HG03196 (cell line): ENCODE results near the gene GPRC5C.

Experiments used
- ATAC-seq: cut with Tn5 transposase; IDR thresholded peaks from one replicate; pipeline ENCODE4 v1.9.1; 2021; ENCODE audit not compliant: unreplicated experiment

The GPRC5C gene

GRCh38 chr17:74432766-74433391, 991 bp downstream of the GPRC5C start:
- no peak for ATAC-seq

- no peak for ATAC-seq
These were observed 1.7 kb downstream of the GPRC5C start for GRCh38 chr17:74433421-74434121.

GRCh38 chr17:74435775-74436359, 4.0 kb downstream of the GPRC5C start:
- no peak for ATAC-seq

GRCh38 chr17:74437702-74438101, 5.8 kb downstream of the GPRC5C start:
- no peak for ATAC-seq

GRCh38 chr17:74439691-74440567, 8.0 kb downstream of the GPRC5C start:
- no peak for ATAC-seq

GRCh38 chr17:74441537-74441936, 9.6 kb downstream of the GPRC5C start:
- no peak for ATAC-seq

- no peak for ATAC-seq
These were observed 10.4 kb downstream of the GPRC5C start for GRCh38 chr17:74442291-74442669.

- peak; percentile 35 for ATAC-seq
These were observed 11.0 kb downstream of the GPRC5C start for GRCh38 chr17:74442670-74443515.

- no peak for ATAC-seq
These were observed 11.8 kb downstream of the GPRC5C start for GRCh38 chr17:74443516-74444296.

GRCh38 chr17:74444406-74444805, 12.5 kb downstream of the GPRC5C start:
- ATAC-seq, result no peak

GRCh38 chr17:74445158-74445557, 13.3 kb downstream of the GPRC5C start:
- no peak for ATAC-seq

GRCh38 chr17:74446551-74447500, 14.9 kb downstream of the GPRC5C start:
- ATAC-seq, result peak; percentile 50

GRCh38 chr17:74447628-74448159, 15.8 kb downstream of the GPRC5C start:
- ATAC-seq, result no peak

- ATAC-seq, result no peak
These were observed 16.9 kb downstream of the GPRC5C start for GRCh38 chr17:74448756-74449155.

GRCh38 chr17:74449306-74449705, 17.4 kb downstream of the GPRC5C start:
- no peak for ATAC-seq

GRCh38 chr17:74449773-74450172, 17.9 kb downstream of the GPRC5C start:
- no peak for ATAC-seq

- ATAC-seq, result no peak
These were observed 18.3 kb downstream of the GPRC5C start for GRCh38 chr17:74450231-74450630.

- ATAC-seq, result no peak
These were observed 19.1 kb downstream of the GPRC5C start for GRCh38 chr17:74450925-74451403.
